Calu3 (cell line): ENCODE results near the gene ANGPTL3. TPM values are rescaled to one million over a fixed set of nuclear protein-coding genes. Genes with fewer than 3 reads are reported as not detected.
"Not testable (repeated sequence)": the region's sequence is repeated elsewhere in the genome, so short reads cannot be mapped to it uniquely, and the experiment has no call there.

Experiments used
- Bru-seq: library from RNA; stranded (reverse); fragments of 400-500 nt; gene quantifications from one replicate; lab custom pipeline; 2021; lab: Mats Ljungman, UMichigan
- BruChase-seq, 2 experiments: library from RNA; stranded (reverse); fragments of 400-500 nt; gene quantifications; one replicate each; lab custom pipeline; 2021; lab: Mats Ljungman, UMichigan
- BruUV-seq: library from RNA; stranded (reverse); fragments of 400-500 nt; replicated peaks from 2 replicates; lab custom pipeline; 2021; lab: Mats Ljungman, UMichigan
- CTCF ChIA-PET: fragments of 300-600 bp; sonication (Branson Sonifier 250); formaldehyde crosslinking; loops from one replicate; lab custom pipeline; 2022; ENCODE audit warnings: antibody characterized with exemption; lab: Charles Lee
- DNase-seq: peaks from one replicate; pipeline ENCODE4 v3.0.0; 2022
- H3K27ac Mint-ChIP-seq: one replicate; pipeline ENCODE4 v1.8.0; 2022; ENCODE audit warnings: mixed read lengths; ENCODE audit not compliant: unreplicated experiment
- H3K27me3 Mint-ChIP-seq: one replicate; pipeline ENCODE4 v1.8.0; 2022; ENCODE audit warnings: mixed read lengths; ENCODE audit not compliant: unreplicated experiment
- H3K36me3 Mint-ChIP-seq: one replicate; pipeline ENCODE4 v1.8.0; 2022; ENCODE audit warnings: mild to moderate bottlenecking, moderate library complexity, mixed read lengths; ENCODE audit not compliant: insufficient read depth, unreplicated experiment
- H3K4me1 Mint-ChIP-seq: one replicate; pipeline ENCODE4 v1.8.0; 2022; ENCODE audit warnings: mild to moderate bottlenecking, low read depth, mixed read lengths; ENCODE audit not compliant: unreplicated experiment
- H3K4me3 Mint-ChIP-seq: one replicate; pipeline ENCODE4 v1.8.0; 2022; ENCODE audit warnings: mild to moderate bottlenecking, low read depth, moderate library complexity, mixed read lengths; ENCODE audit not compliant: unreplicated experiment
- H3K9me3 Mint-ChIP-seq: one replicate; pipeline ENCODE4 v1.8.0; 2022; ENCODE audit warnings: low read depth, mixed read lengths; ENCODE audit not compliant: unreplicated experiment
- CTCF ChIP-seq: fragments of 200-600 bp; IDR thresholded peaks from one replicate; pipeline ENCODE4 v1.8.0; 2022; ENCODE audit warnings: antibody characterized with exemption; ENCODE audit not compliant: unreplicated experiment
- intact Hi-C: fragments of 100-400 bp; cut with micrococcal nuclease; formaldehyde crosslinking; loops from one replicate; pipeline ENCODE4 v1.10.0; 2022; ENCODE audit not compliant: unreplicated experiment
- long read RNA-seq: library from polyadenylated mRNA; stranded (forward); transcript quantifications from one replicate; pipeline ENCODE4 v2.0.0, GENCODE V29; 2022
- total RNA-seq: library from RNA; stranded (reverse); gene quantifications from 2 replicates; pipeline ENCODE4 v1.2.3, GENCODE V29; 2022

The ANGPTL3 gene
- total RNA-seq (not detected in 2 replicates), Bru-seq, nascent RNA (not detected), BruChase-seq, experiment 1, labeled RNA remaining after a 6-hour chase (not detected), BruChase-seq, experiment 2, labeled RNA remaining after a 2-hour chase (not detected)
- long read RNA-seq: 0 reads

- BruUV-seq: no TSS peak
- Mint-ChIP-seq H3K27ac (no peak within 1 kb of the TSS), H3K4me1 (no peaks in the 10 kb centered on the region), H3K27me3 (no peaks in the 10 kb centered on the region), H3K4me3 (no peak within 1 kb of the TSS), H3K9me3 (no peaks in the 10 kb centered on the region), H3K36me3 (no peaks in the 10 kb centered on the region)
- no peak for TF ChIP-seq CTCF
- intact Hi-C loops: no loop called here
- no peak for DNase-seq
- CTCF ChIA-PET: no interaction called here
Measured at GRCh38 chr1:62597281-62597680, at the start of gene ANGPTL3. TSS of gene ANGPTL3 (plus strand) at chr1:62597520. CDS start at chr1:62597567, 47 bp downstream.

- CTCF ChIA-PET: no interaction called here
- H3K4me1 Mint-ChIP-seq: no peaks in the 10 kb centered on the region
Measured at GRCh38 chr1:62561306-62561705, 36.0 kb upstream of the ANGPTL3 start.

GRCh38 chr1:62567182-62567581 lies 30.1 kb upstream of the ANGPTL3 start:
- H3K4me1 Mint-ChIP-seq, CTCF ChIA-PET, intact Hi-C loops, H3K9me3 Mint-ChIP-seq, BruUV-seq, H3K4me3 Mint-ChIP-seq, DNase-seq, H3K36me3 Mint-ChIP-seq, H3K27me3 Mint-ChIP-seq, H3K27ac Mint-ChIP-seq: not testable (repeated sequence)

More at GRCh38 chr1:62561306-62561705, 36.0 kb upstream of the ANGPTL3 start:
- BruUV-seq: no TSS peak
- no peak for DNase-seq
- Mint-ChIP-seq H3K4me3 (no peak overlapping the region), H3K9me3 (no peaks in the 10 kb centered on the region), H3K27ac (no peak overlapping the region), H3K36me3 (peaks cover 5% of the 10 kb centered on the region), H3K27me3 (no peaks in the 10 kb centered on the region)
- no peak for TF ChIP-seq CTCF
- intact Hi-C loops: no loop called here

- intact Hi-C loops, H3K4me3 Mint-ChIP-seq, DNase-seq, H3K27ac Mint-ChIP-seq, CTCF ChIA-PET, H3K36me3 Mint-ChIP-seq, BruUV-seq, H3K27me3 Mint-ChIP-seq, H3K4me1 Mint-ChIP-seq, H3K9me3 Mint-ChIP-seq: not testable (repeated sequence)
Measured at GRCh38 chr1:62567926-62568325, 29.4 kb upstream of the ANGPTL3 start.

- CTCF ChIA-PET, H3K4me1 Mint-ChIP-seq, H3K27me3 Mint-ChIP-seq, H3K36me3 Mint-ChIP-seq, BruUV-seq, H3K4me3 Mint-ChIP-seq, intact Hi-C loops, DNase-seq, H3K27ac Mint-ChIP-seq, H3K9me3 Mint-ChIP-seq: not testable (repeated sequence)
Measured at GRCh38 chr1:62571517-62571916, 25.8 kb upstream of the ANGPTL3 start.

GRCh38 chr1:62572476-62572875 lies 24.8 kb upstream of the ANGPTL3 start:
- Mint-ChIP-seq H3K27ac (no peak overlapping the region), H3K4me1 (no peaks in the 10 kb centered on the region), H3K9me3 (no peaks in the 10 kb centered on the region), H3K4me3 (no peak overlapping the region), H3K36me3 (peaks cover 4% of the 10 kb centered on the region), H3K27me3 (no peaks in the 10 kb centered on the region)
- intact Hi-C loops: no loop called here
- no TSS peak for BruUV-seq
- TF ChIP-seq CTCF: no peak
- no peak for DNase-seq
- CTCF ChIA-PET: no interaction called here
